H1 (cell line): ENCODE measurements around the gene AREG. TPM values are rescaled to one million over a fixed set of nuclear protein-coding genes. Genes with fewer than 3 reads are reported as not detected.

Source experiments
- CTCF ChIA-PET: fragments of 300-600 bp; sonication (Branson Sonifier 250); formaldehyde crosslinking; loops from one replicate; lab custom pipeline; 2021; ENCODE audit not compliant: partially characterized antibody; lab: Charles Lee
- POLR2A ChIA-PET: fragments of 300-600 bp; sonication (Branson Sonifier 250); formaldehyde crosslinking; loops from one replicate; lab custom pipeline; 2021; ENCODE audit warnings: inconsistent platforms; ENCODE audit not compliant: partially characterized antibody; lab: Charles Lee
- DNase-seq, 2 experiments: peaks; one replicate each; pipeline versions ENCODE4 v3.0.0 to v3.0.0-alpha.2; 2010 to 2022; ENCODE audit warnings: low spot score in 2 of 2, low read depth in 1 of 2, mixed read lengths in 1 of 2
- FAIRE-seq: peaks from 2 replicates; lab custom pipeline; 2011; peaks lifted over from hg19 to GRCh38; lab: Jason Lieb, UNC
- H2AFZ ChIP-seq: 2 replicates; pipeline ENCODE4 v1.8.1; 2012; ENCODE audit warnings: low read length, inconsistent platforms
- H2AK5ac ChIP-seq: 2 replicates; pipeline ENCODE4 v1.6.1; 2013; ENCODE audit warnings: low read depth, low read length
- H2BK120ac ChIP-seq: replicated peaks from 2 replicates; pipeline ENCODE3; 2013; ENCODE audit warnings: low read depth, low read length, inconsistent platforms
- H2BK12ac ChIP-seq: 2 replicates; pipeline ENCODE4 v1.6.1; 2013; ENCODE audit warnings: low read depth, low read length
- H2BK15ac ChIP-seq: 2 replicates; pipeline ENCODE4 v1.6.1; 2013; ENCODE audit warnings: low read length
- H2BK20ac ChIP-seq: 2 replicates; pipeline ENCODE4 v1.6.1; 2013; ENCODE audit warnings: low read length
- H2BK5ac ChIP-seq: 2 replicates; pipeline ENCODE4 v1.6.1; 2013; ENCODE audit warnings: low read depth, low read length
- H3K14ac ChIP-seq: 2 replicates; pipeline ENCODE4 v1.6.1; 2013; ENCODE audit warnings: inconsistent platforms; ENCODE audit not compliant: insufficient read length
- H3K18ac ChIP-seq: 2 replicates; pipeline ENCODE4 v1.6.1; 2013; ENCODE audit warnings: low read length; ENCODE audit errors: extremely low read depth
- H3K23ac ChIP-seq: 2 replicates; pipeline ENCODE4 v1.6.1; 2013; ENCODE audit warnings: inconsistent platforms; ENCODE audit not compliant: insufficient read length
- H3K23me2 ChIP-seq: 2 replicates; pipeline ENCODE4 v1.6.1; 2013; ENCODE audit warnings: low read depth, low read length
- H3K27ac ChIP-seq: 2 replicates; pipeline ENCODE4 v1.6.1; 2011; ENCODE audit warnings: low read depth, low read length, inconsistent platforms
- H3K27me3 ChIP-seq, 4 experiments: replicated peaks in 1 of 4; 1 replicate in 1 of 4; 2 replicates in 3 of 4; pipeline versions ENCODE4 v1.6.1 to v1.8.1; 2011 to 2013; ENCODE audit warnings: low read length in 3 of 4, mild to moderate bottlenecking in 3 of 4, inconsistent platforms in 2 of 4, mixed read lengths in 2 of 4, moderate library complexity in 1 of 4; ENCODE audit not compliant: control insufficient read depth in 3 of 4, insufficient read depth in 3 of 4; ENCODE audit errors: extremely low read depth in 1 of 4
- H3K36me3 ChIP-seq, 4 experiments: 2 replicates each; pipeline versions ENCODE4 v1.6.1 to v1.8.1; 2011 to 2013; ENCODE audit warnings: mild to moderate bottlenecking in 4 of 4, low read length in 3 of 4, moderate library complexity in 2 of 4, control low read depth in 1 of 4, inconsistent platforms in 1 of 4; ENCODE audit not compliant: insufficient read depth in 4 of 4, control insufficient read depth in 2 of 4
- H3K4ac ChIP-seq: replicated peaks from 2 replicates; pipeline ENCODE3; 2013; ENCODE audit warnings: low read length, low read depth, mixed read lengths, inconsistent platforms; ENCODE audit not compliant: insufficient read length
- H3K4me1 ChIP-seq, 4 experiments: replicated peaks in 1 of 4; 1 replicate in 1 of 4; 2 replicates in 3 of 4; pipeline versions ENCODE4 v1.6.1 to v1.8.1; 2011 to 2013; ENCODE audit warnings: low read length in 3 of 4, inconsistent platforms in 2 of 4, mixed read lengths in 1 of 4; ENCODE audit not compliant: insufficient read depth in 4 of 4, control insufficient read depth in 3 of 4
- H3K4me2 ChIP-seq, 2 experiments: 2 replicates each; pipeline versions ENCODE4 v1.6.1 to v1.8.1; 2011 to 2013; ENCODE audit warnings: low read depth in 2 of 2, low read length in 2 of 2, control low read depth in 1 of 2, inconsistent platforms in 1 of 2, mild to moderate bottlenecking in 1 of 2; ENCODE audit not compliant: insufficient read depth in 1 of 2
- H3K4me3 ChIP-seq, 4 experiments: fragments of 200-600, 300-600 bp in 1 of 4; sonication (generic), shearing (Covaris generic), sonication (Bioruptor Twin) in 1 of 4; 2 replicates each; pipeline versions ENCODE4 v1.5.1 to v1.8.1; 2011 to 2016; ENCODE audit warnings: low read length in 4 of 4, low read depth in 3 of 4, control low read depth in 2 of 4, inconsistent platforms in 2 of 4, mild to moderate bottlenecking in 2 of 4, mixed read lengths in 1 of 4, moderate library complexity in 1 of 4; ENCODE audit not compliant: insufficient read depth in 2 of 4; ENCODE audit errors: extremely low read depth in 1 of 4
- H3K56ac ChIP-seq: replicated peaks from 2 replicates; pipeline ENCODE3; 2013; ENCODE audit warnings: low read depth, mild to moderate bottlenecking, mixed read lengths, low read length, inconsistent platforms; ENCODE audit not compliant: insufficient read length
- H3K79me1 ChIP-seq: 2 replicates; pipeline ENCODE4 v1.6.1; 2013; ENCODE audit warnings: low read depth, low read length, control low read depth
- H3K79me2 ChIP-seq, 2 experiments: 2 replicates each; pipeline versions ENCODE4 v1.6.1 to v1.8.1; 2012 to 2013; ENCODE audit warnings: low read length in 2 of 2, mild to moderate bottlenecking in 2 of 2, inconsistent platforms in 1 of 2; ENCODE audit not compliant: insufficient read depth in 2 of 2, control insufficient read depth in 1 of 2
- H3K9ac ChIP-seq, 4 experiments: replicated peaks in 1 of 4; 1 replicate in 1 of 4; 2 replicates in 3 of 4; pipeline versions ENCODE4 v1.6.1 to v1.8.1; 2011 to 2013; ENCODE audit warnings: low read depth in 3 of 4, low read length in 3 of 4, control low read depth in 2 of 4, mild to moderate bottlenecking in 2 of 4, moderate library complexity in 2 of 4, inconsistent platforms in 1 of 4; ENCODE audit errors: extremely low read depth in 1 of 4
- H3K9me3 ChIP-seq, 2 experiments: 2 replicates each; pipeline versions ENCODE4 v1.6.1 to v1.8.1; 2012 to 2013; ENCODE audit warnings: mild to moderate bottlenecking in 2 of 2, moderate library complexity in 2 of 2, control low read depth in 1 of 2, inconsistent platforms in 1 of 2, low read depth in 1 of 2, low read length in 1 of 2, mixed read lengths in 1 of 2; ENCODE audit not compliant: insufficient read depth in 2 of 2
- H4K20me1 ChIP-seq, 2 experiments: replicated peaks in 1 of 2; 2 replicates each; pipeline versions ENCODE3 to v1.8.1; 2011 to 2013; ENCODE audit warnings: inconsistent platforms in 2 of 2, low read length in 2 of 2, mild to moderate bottlenecking in 1 of 2; ENCODE audit not compliant: insufficient read depth in 2 of 2, control insufficient read depth in 1 of 2
- H4K5ac ChIP-seq: 2 replicates; pipeline ENCODE4 v1.6.1; 2013; ENCODE audit warnings: low read length, low read depth, mixed read lengths, inconsistent platforms; ENCODE audit not compliant: insufficient read length
- H4K8ac ChIP-seq: 2 replicates; pipeline ENCODE4 v1.8.0; 2013; ENCODE audit warnings: mild to moderate bottlenecking, moderate library complexity, low read length, inconsistent platforms; ENCODE audit not compliant: insufficient read depth; ENCODE audit errors: extremely low read depth
- H4K91ac ChIP-seq: replicated peaks from 2 replicates; pipeline ENCODE3; 2013; ENCODE audit warnings: low read length, mixed read lengths, inconsistent platforms; ENCODE audit not compliant: insufficient read length
- EGR1 ChIP-seq: IDR thresholded peaks from 2 replicates; pipeline ENCODE4 v1.6.1; 2011; ENCODE audit warnings: low read depth, low read length, borderline replicate concordance
- GTF2F1 ChIP-seq: IDR thresholded peaks from 2 replicates; pipeline ENCODE4 v1.6.1; 2012; ENCODE audit warnings: low read depth, low read length, improper control_type of control experiment, borderline replicate concordance
- SIN3A ChIP-seq, 2 experiments: IDR thresholded peaks in 1 of 2; conservative IDR thresholded peaks in 1 of 2; 2 replicates each; pipeline ENCODE4 v1.6.1; 2011 to 2012; ENCODE audit warnings: low read length in 2 of 2, improper control_type of control experiment in 1 of 2, low read depth in 1 of 2, mild to moderate bottlenecking in 1 of 2
- WGBS, 2 experiments: shearing (Covaris generic) in 1 of 2; methylation state at CpG; one replicate each; pipeline versions ENCODE4 v1.1.6 to v1.1.7; 2013 to 2015; ENCODE audit warnings: low lambda C conversion rate in 2 of 2, mixed read lengths in 2 of 2, inconsistent platforms in 1 of 2, low coverage in 1 of 2, missing lambda C conversion rate in 1 of 2; ENCODE audit not compliant: insufficient replicate concordance in 2 of 2, insufficient coverage in 1 of 2, insufficient read length in 1 of 2; ENCODE audit errors: extremely low coverage in 1 of 2, missing lambda C conversion rate in 1 of 2; 5-methylcytosine and 5-hydroxymethylcytosine counted together
- polyA plus RNA-seq, 7 experiments: library from polyadenylated mRNA; depleted of rRNA in 3 of 7; stranded (reverse) in 5 of 7; unstranded in 2 of 7; fragments of >200 nt in 5 of 7; fragments of 200-250 nt in 2 of 7; gene quantifications; 1 replicate in 5 of 7; 2 replicates in 1 of 7; 4 replicates in 1 of 7; pipeline versions ENCODE4 v1.2.1 to v1.2.3, GENCODE V29; 2011 to 2013; ENCODE audit warnings: missing spikeins in 2 of 7, mixed read lengths in 2 of 7
- total RNA-seq: library from RNA; stranded (reverse); fragmentation: NEBNext Ultra II Directional; extraction: Animal tissue kit (Norgen Biotek cat#: 25700); gene quantifications from 2 replicates; pipeline ENCODE4 v1.2.1, GENCODE V29; 2021

The AREG gene
- total and polyA plus RNA-seq, 2 of the 8 experiments (the other 6 are each of a cell fraction or from before 2014, with no cell fraction given) = not detected

- H3K14ac ChIP-seq = no peak overlapping the region
- no peak overlapping the region for H4K5ac ChIP-seq
- TF ChIP-seq GTF2F1 = no peak
- no peak for TF ChIP-seq EGR1
- TF ChIP-seq SIN3A (conservative IDR thresholded peaks at IDR 0.05 in 1 of 2, IDR thresholded peaks at IDR 0.05 in 1 of 2; ENCODE audit: low read depth in 1 of 2, low read length in 2 of 2) = no peak
- CTCF ChIA-PET = interaction anchor here (1.0 kb wide), 1 partner anchor 142 kb away, joined by 3 read pairs; no protein-coding TSS in a partner anchor
- H3K4me1 ChIP-seq = no peaks in the 10 kb centered on the region; a peak in 2 of 7 replicates
- no peak overlapping the region for H3K9ac ChIP-seq
- H3K79me2 ChIP-seq = no peaks in the 10 kb centered on the region
- no peak overlapping the region for H3K18ac ChIP-seq
- H3K27me3 ChIP-seq = peaks cover 0 to 15% (median 7%) of the 10 kb centered on the region in 4 experiments; a peak in 6 of 7 replicates
- H3K27ac ChIP-seq = no peak overlapping the region
- POLR2A ChIA-PET = no interaction called here
- H2AK5ac ChIP-seq = no peak overlapping the region
- no peak overlapping the region for H2BK12ac ChIP-seq
- H3K79me1 ChIP-seq = no peaks in the 10 kb centered on the region
- no peak overlapping the region for H2BK120ac ChIP-seq
- 94% methylated on average over 3 of the region's 3 CpGs; no CpG with 5 or more reads in 1 of the 2 experiments for WGBS, 2 experiments
- no peak for FAIRE-seq
- H3K36me3 ChIP-seq = no peaks in the 10 kb centered on the region
- no peak overlapping the region for H3K23ac ChIP-seq
- no peak overlapping the region for H2BK15ac ChIP-seq
- no peak overlapping the region for H4K8ac ChIP-seq
- H4K20me1 ChIP-seq = no peaks in the 10 kb centered on the region
- no peak overlapping the region for H3K4ac ChIP-seq
- H2BK5ac ChIP-seq = no peak overlapping the region
- no peak overlapping the region for H3K56ac ChIP-seq
- no peak overlapping the region for H3K4me3 ChIP-seq
- peaks cover 8% of the 10 kb centered on the region; the same call in 1 of the 2 replicates for H3K23me2 ChIP-seq
- no peak overlapping the region for H3K4me2 ChIP-seq
- DNase-seq = no peak
- no peak overlapping the region for H4K91ac ChIP-seq
- no peak overlapping the region for H2BK20ac ChIP-seq
- no peaks in the 10 kb centered on the region for H3K9me3 ChIP-seq
- H2AFZ ChIP-seq = no peak overlapping the region
These were observed 3.2 kb upstream of the AREG start for GRCh38 chr4:74441744-74442143.
